OCI-LY1 (cell line): ENCODE data around the gene CD2.

Source experiments
- H2AFZ ChIP-seq: fragments of 200-600 bp; sonication (generic), shearing (Covaris generic); 2 replicates; pipeline ENCODE4 v1.6.0; 2014; ENCODE audit warnings: antibody characterized with exemption, mild to moderate bottlenecking, low read length
- H3F3A ChIP-seq: fragments of 200-600 bp; sonication (generic), shearing (Covaris generic); 2 replicates; pipeline ENCODE4 v1.6.0; 2014; ENCODE audit warnings: mild to moderate bottlenecking, antibody characterized with exemption, low read length, moderate library complexity; ENCODE audit not compliant: insufficient read depth
- H3K27ac ChIP-seq: fragments of 200-600 bp; sonication (generic); 2 replicates; pipeline ENCODE4 v1.5.1; 2014; ENCODE audit warnings: low read length, mixed run types, mild to moderate bottlenecking, low read depth; ENCODE audit not compliant: poor library complexity, severe bottlenecking
- H3K27me3 ChIP-seq: fragments of 200-600 bp; sonication (generic); 2 replicates; pipeline ENCODE4 v1.6.0; 2014; ENCODE audit warnings: antibody characterized with exemption, mild to moderate bottlenecking, low read length, moderate library complexity; ENCODE audit not compliant: insufficient read depth
- H3K36me3 ChIP-seq: fragments of 200-600 bp; sonication (generic); 2 replicates; pipeline ENCODE4 v1.6.1; 2014; ENCODE audit warnings: mild to moderate bottlenecking, antibody characterized with exemption, low read length, moderate library complexity, mixed read lengths; ENCODE audit not compliant: insufficient read depth
- H3K4me1 ChIP-seq: fragments of 200-600 bp; sonication (generic); 2 replicates; pipeline ENCODE4 v1.5.1; 2014; ENCODE audit warnings: mild to moderate bottlenecking, low read length, moderate library complexity; ENCODE audit not compliant: insufficient read depth, severe bottlenecking
- H3K4me2 ChIP-seq: fragments of 200-600 bp; sonication (generic), shearing (Covaris generic); 2 replicates; pipeline ENCODE4 v1.6.1; 2014; ENCODE audit warnings: low read length
- H3K4me3 ChIP-seq: fragments of 200-600 bp; sonication (generic); 2 replicates; pipeline ENCODE4 v1.5.1; 2014; ENCODE audit warnings: low read length, low read depth, mild to moderate bottlenecking, mixed read lengths; ENCODE audit not compliant: poor library complexity, severe bottlenecking
- H3K79me2 ChIP-seq: fragments of 200-600 bp; shearing (Covaris generic); 2 replicates; pipeline ENCODE4 v1.6.1; 2016; ENCODE audit warnings: mixed run types, low read length, mixed read lengths; ENCODE audit not compliant: insufficient read depth
- H3K9ac ChIP-seq: fragments of 200-600 bp; sonication (generic), shearing (Covaris generic); 2 replicates; pipeline ENCODE4 v1.6.1; 2014; ENCODE audit warnings: mild to moderate bottlenecking, low read length, mixed read lengths
- H3K9me2 ChIP-seq: fragments of 200-600 bp; sonication (generic), shearing (Covaris generic); 2 replicates; pipeline ENCODE4 v1.6.1; 2014; ENCODE audit warnings: low read depth, mild to moderate bottlenecking, low read length, mixed read lengths
- H3K9me3 ChIP-seq: fragments of 200-600 bp; shearing (Covaris generic); 2 replicates; pipeline ENCODE4 v1.6.1; 2014; ENCODE audit warnings: low read length, mixed read lengths
- H4K20me1 ChIP-seq: fragments of 200-600 bp; sonication (generic), shearing (Covaris generic); 2 replicates; pipeline ENCODE4 v1.6.0; 2016; ENCODE audit warnings: mild to moderate bottlenecking, low read length; ENCODE audit not compliant: insufficient read depth
- CTCF ChIP-seq: fragments of 200-600 bp; sonication (generic), shearing (Covaris generic); IDR thresholded peaks from 2 replicates; pipeline ENCODE4 v1.5.1; 2017; ENCODE audit warnings: mild to moderate bottlenecking, antibody characterized with exemption, low read length, moderate library complexity, mixed read lengths
- EZH2 ChIP-seq: fragments of 200-600 bp; sonication (generic), shearing (Covaris generic); IDR thresholded peaks from 2 replicates; pipeline ENCODE4 v1.8.0; 2017; ENCODE audit warnings: borderline replicate concordance, mixed run types, mild to moderate bottlenecking, antibody characterized with exemption, low read length, moderate library complexity, mixed read lengths

The CD2 gene

GRCh38 chr1:116772648-116773045 is 18.4 kb downstream of the CD2 start:
- Histone ChIP-seq H2AFZ (no peak overlapping the region), H3K27ac (no peak overlapping the region)

GRCh38 chr1:116775116-116775752 is 21.0 kb downstream of the CD2 start:
- H3F3A ChIP-seq = no peaks in the 10 kb centered on the region
- no peak overlapping the region for H3K4me2 ChIP-seq
- H3K9ac ChIP-seq = no peak overlapping the region
- no peaks in the 10 kb centered on the region for H4K20me1 ChIP-seq
- no peaks in the 10 kb centered on the region for H3K79me2 ChIP-seq
- H2AFZ ChIP-seq = no peak overlapping the region
- H3K4me1 ChIP-seq = no peaks in the 10 kb centered on the region
- H3K4me3 ChIP-seq = no peak overlapping the region
- no peaks in the 10 kb centered on the region for H3K9me3 ChIP-seq
- no peaks in the 10 kb centered on the region for H3K9me2 ChIP-seq
- TF ChIP-seq EZH2 (no peak), CTCF (no peak)
- no peaks in the 10 kb centered on the region; the same call in 1 of the 2 replicates for H3K27me3 ChIP-seq
- no peak overlapping the region for H3K27ac ChIP-seq
- no peaks in the 10 kb centered on the region for H3K36me3 ChIP-seq

More at GRCh38 chr1:116772648-116773045, 18.4 kb downstream of the CD2 start:
- Histone ChIP-seq H4K20me1 (no peaks in the 10 kb centered on the region), H3K27me3 (no peaks in the 10 kb centered on the region; the same call in 1 of the 2 replicates), H3K4me1 (peaks cover 15% of the 10 kb centered on the region), H3K9ac (no peak overlapping the region), H3K4me3 (no peak overlapping the region), H3K9me3 (no peaks in the 10 kb centered on the region), H3K79me2 (no peaks in the 10 kb centered on the region), H3K36me3 (no peaks in the 10 kb centered on the region), H3K4me2 (no peak overlapping the region), H3F3A (no peaks in the 10 kb centered on the region), H3K9me2 (no peaks in the 10 kb centered on the region)
- TF ChIP-seq CTCF = no peak
- TF ChIP-seq EZH2 = no peak

GRCh38 chr1:116777831-116778830 is 23.9 kb downstream of the CD2 start:
- no peaks in the 10 kb centered on the region for H3K36me3 ChIP-seq
- H3K27ac ChIP-seq = no peak overlapping the region
- no peak overlapping the region for H3K4me3 ChIP-seq
- H3K4me1 ChIP-seq = no peaks in the 10 kb centered on the region
- no peak overlapping the region for H3K9ac ChIP-seq
- no peaks in the 10 kb centered on the region for H4K20me1 ChIP-seq
- no peak overlapping the region for H2AFZ ChIP-seq
- H3F3A ChIP-seq = no peaks in the 10 kb centered on the region
- H3K9me2 ChIP-seq = no peaks in the 10 kb centered on the region
- TF ChIP-seq CTCF (no peak), EZH2 (no peak)
- H3K27me3 ChIP-seq = no peaks in the 10 kb centered on the region; the same call in 1 of the 2 replicates
- no peaks in the 10 kb centered on the region for H3K79me2 ChIP-seq
- no peak overlapping the region for H3K4me2 ChIP-seq
- no peaks in the 10 kb centered on the region for H3K9me3 ChIP-seq
